Aorta (tissue), 5 donors: Measurements from ENCODE around the gene PACS2. TPM values are rescaled to one million over a fixed set of nuclear protein-coding genes. Genes with fewer than 3 reads are reported as not detected.

ENCODE experiments used
- ATAC-seq: fragments of 200-7000 bp; cut with Tn5 transposase; one replicate; pipeline ENCODE4 v1.9.1; 2022; ENCODE audit warnings: moderate library complexity; ENCODE audit not compliant: low FRiP score
- DNase-seq, 2 donors: peaks; one replicate each; pipeline ENCODE4 v3.0.0-alpha.2; 2020
- H3K27ac ChIP-seq, 2 donors: one replicate each; pipeline ENCODE4 v1.5.1; 2013; ENCODE audit warnings: low read length in 2 of 2, mild to moderate bottlenecking in 2 of 2, moderate library complexity in 2 of 2, control low read depth in 1 of 2, inconsistent platforms in 1 of 2, low read depth in 1 of 2
- H3K27me3 ChIP-seq, 2 donors: one replicate each; pipeline ENCODE4 v1.6.1; 2013; ENCODE audit warnings: control low read depth in 1 of 2, low read length in 1 of 2, mild to moderate bottlenecking in 1 of 2, moderate library complexity in 1 of 2; ENCODE audit not compliant: insufficient read depth in 2 of 2, control insufficient read depth in 1 of 2
- H3K36me3 ChIP-seq, 2 donors: one replicate each; pipeline ENCODE4 v1.6.1; 2013; ENCODE audit warnings: control low read depth in 1 of 2, low read length in 1 of 2, mild to moderate bottlenecking in 1 of 2; ENCODE audit not compliant: insufficient read depth in 2 of 2, control insufficient read depth in 1 of 2
- H3K4me1 ChIP-seq, 2 donors: one replicate each; pipeline ENCODE4 v1.6.1; 2013; ENCODE audit warnings: low read length in 2 of 2, control low read depth in 1 of 2, mild to moderate bottlenecking in 1 of 2, moderate library complexity in 1 of 2; ENCODE audit not compliant: insufficient read depth in 2 of 2, control insufficient read depth in 1 of 2
- H3K4me3 ChIP-seq, 2 donors: one replicate each; pipeline ENCODE4 v1.5.1; 2013; ENCODE audit warnings: low read length in 2 of 2, control low read depth in 1 of 2, mild to moderate bottlenecking in 1 of 2
- H3K9me3 ChIP-seq: one replicate; pipeline ENCODE4 v1.6.1; 2013; ENCODE audit warnings: mild to moderate bottlenecking, low read length; ENCODE audit not compliant: control insufficient read depth
- WGBS, 2 donors: extraction: QIAGEN DNeasy Blood & Tissue Kit; methylation state at CpG; one replicate each; pipeline ENCODE4 v1.1.7; 2013; 5-methylcytosine and 5-hydroxymethylcytosine counted together
- intact Hi-C, 2 donors: fragments of 100-400 bp; cut with DNase I; formaldehyde crosslinking; loops; one replicate each; pipeline versions ENCODE4 v1.14.2 to v1.15.0; 2022
- polyA plus RNA-seq, 2 donors: library from polyadenylated mRNA; stranded (reverse); fragments of 200-250 nt; gene quantifications; one replicate each; pipeline ENCODE4 v1.2.3, GENCODE V29; 2013
- total RNA-seq, 2 donors: library from RNA; stranded (reverse); fragmentation: NEBNext Ultra II Directional; extraction: Animal tissue kit (Norgen Biotek cat#: 25700); gene quantifications; one replicate each; pipeline ENCODE4 v1.2.1, GENCODE V29; 2021
- donor health status: healthy with polysubstance abuse.
- donor health status: Bipolar disorder and iron deficiency.
- donor health status: DM: no; HTN: no; CAD: no.
- donor health status: DM: no; HTN: no; CAD: no.
- donor health status: DM: yes; HTN: yes; CAD: no.

Gene PACS2
- total and polyA plus RNA-seq, 4 donors, result 17.2 to 140 (median 84.9) TPM

DNA sequence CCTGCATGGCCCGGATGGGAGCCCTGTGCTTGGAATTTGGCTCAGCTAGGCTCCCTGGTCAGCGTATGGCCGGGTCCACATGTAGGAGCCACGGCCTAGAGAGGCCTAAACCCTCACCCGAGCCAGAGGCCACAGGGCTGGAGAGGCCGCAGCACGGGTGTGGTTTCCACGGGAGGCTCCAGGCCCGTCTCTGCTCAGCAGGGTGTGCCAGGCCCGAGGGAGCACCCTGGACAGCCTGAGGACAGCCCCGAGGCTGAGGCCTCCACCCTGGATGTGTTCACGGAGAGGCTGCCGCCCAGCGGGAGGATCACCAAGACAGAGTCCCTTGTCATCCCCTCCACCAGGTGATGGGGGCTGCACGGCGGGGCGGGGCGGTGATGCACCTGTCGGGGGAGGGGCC, 66.2 kb downstream of the PACS2 start:
- 92 to 94% methylated on average over 19 of the region's 19 CpGs for WGBS, 2 donors
- H3K27ac ChIP-seq, result no peak overlapping the region
- no peak overlapping the region for H3K4me3 ChIP-seq
- no peaks in the 10 kb centered on the region for H3K9me3 ChIP-seq
- DNase-seq (peak in 1 of 2 donors; percentile 45), ATAC-seq (no peak)
- peaks cover 0 to 2% of the 10 kb centered on the region in 2 donors for H3K36me3 ChIP-seq
- H3K27me3 ChIP-seq, result no peaks in the 10 kb centered on the region
- no peaks in the 10 kb centered on the region for H3K4me1 ChIP-seq
- intact Hi-C loops, result no loop called here

GRCh38 chr14:105381446-105382342, 67.1 kb downstream of the PACS2 start:
- no peak overlapping the region for H3K27ac ChIP-seq
- H3K4me3 ChIP-seq, result no peak overlapping the region
- H3K27me3 ChIP-seq, result no peaks in the 10 kb centered on the region
- H3K36me3 ChIP-seq, result peaks cover 0 to 2% of the 10 kb centered on the region in 2 donors
- ATAC-seq, result no peak
- no peaks in the 10 kb centered on the region for H3K4me1 ChIP-seq
- DNase-seq, result peak in 1 of 2 donors; percentile 39
- no peaks in the 10 kb centered on the region for H3K9me3 ChIP-seq
- intact Hi-C loops, result no loop called here
- 88 to 90% methylated on average over 25 to 27 of the region's 27 CpGs for WGBS, 2 donors

- intact Hi-C loops, result no loop called here
- ATAC-seq (no peak), DNase-seq (no peak)
- no peaks in the 10 kb centered on the region for H3K9me3 ChIP-seq
- 93 to 95% methylated on average over 26 of the region's 26 CpGs for WGBS, 2 donors
- no peak overlapping the region for H3K27ac ChIP-seq
- no peaks in the 10 kb centered on the region for H3K27me3 ChIP-seq
- H3K36me3 ChIP-seq, result peaks cover 0 to 2% of the 10 kb centered on the region in 2 donors
- no peak overlapping the region for H3K4me3 ChIP-seq
- H3K4me1 ChIP-seq, result no peaks in the 10 kb centered on the region
Measured at GRCh38 chr14:105382343-105383082, 68.0 kb downstream of the PACS2 start.

DNA sequence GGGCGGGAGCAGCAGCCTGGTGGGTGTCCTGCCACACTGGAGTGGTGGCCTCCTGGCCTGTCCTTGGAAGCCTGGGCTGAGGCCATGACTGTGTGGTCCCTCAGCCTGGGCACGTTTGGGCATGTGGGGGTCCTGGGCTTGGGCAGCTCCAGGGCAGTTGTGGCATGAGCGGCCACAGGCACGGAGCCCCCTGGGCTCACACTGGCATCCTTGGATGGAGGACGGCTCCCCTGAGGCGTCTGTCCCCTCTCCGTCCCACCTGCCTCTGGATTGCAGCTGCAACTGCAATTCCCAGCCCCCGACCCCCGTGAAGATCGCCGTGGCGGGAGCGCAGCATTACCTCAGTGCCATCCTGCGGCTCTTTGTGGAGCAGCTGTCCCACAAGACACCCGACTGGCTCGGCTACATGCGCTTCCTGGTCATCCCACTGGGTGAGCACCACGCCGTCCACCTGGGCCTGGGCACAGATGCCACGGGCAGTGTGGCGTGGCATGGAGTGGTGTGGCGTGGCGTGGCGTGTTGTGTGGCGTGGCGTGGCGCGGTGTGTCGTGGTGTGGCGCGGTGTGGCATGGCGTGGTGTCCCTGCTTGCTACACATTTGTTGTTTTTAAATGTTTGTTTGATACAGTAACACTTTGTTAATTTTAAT, 68.7 kb downstream of the PACS2 start:
- no peaks in the 10 kb centered on the region for H3K4me1 ChIP-seq
- no peaks in the 10 kb centered on the region for H3K27me3 ChIP-seq
- no peak overlapping the region for H3K4me3 ChIP-seq
- no peak overlapping the region for H3K27ac ChIP-seq
- H3K36me3 ChIP-seq, result peaks cover 0 to 2% of the 10 kb centered on the region in 2 donors
- H3K9me3 ChIP-seq, result no peaks in the 10 kb centered on the region
- DNase-seq (peak; percentile 42 to 74), ATAC-seq (no peak)
- intact Hi-C loops, result no loop called here
- WGBS, 2 donors, result 96 to 97% methylated on average over 32 of the region's 32 CpGs

GRCh38 chr14:105384041-105384557, 69.6 kb downstream of the PACS2 start:
- H3K4me3 ChIP-seq, result no peak overlapping the region
- no peaks in the 10 kb centered on the region for H3K27me3 ChIP-seq
- H3K9me3 ChIP-seq, result no peaks in the 10 kb centered on the region
- 94 to 95% methylated on average over 23 of the region's 23 CpGs for WGBS, 2 donors
- DNase-seq (peak in 1 of 2 donors; percentile 72), ATAC-seq (no peak)
- no peaks in the 10 kb centered on the region for H3K4me1 ChIP-seq
- no peak overlapping the region for H3K27ac ChIP-seq
- H3K36me3 ChIP-seq, result peaks cover 0 to 2% of the 10 kb centered on the region in 2 donors
- intact Hi-C loops, result no loop called here

DNA sequence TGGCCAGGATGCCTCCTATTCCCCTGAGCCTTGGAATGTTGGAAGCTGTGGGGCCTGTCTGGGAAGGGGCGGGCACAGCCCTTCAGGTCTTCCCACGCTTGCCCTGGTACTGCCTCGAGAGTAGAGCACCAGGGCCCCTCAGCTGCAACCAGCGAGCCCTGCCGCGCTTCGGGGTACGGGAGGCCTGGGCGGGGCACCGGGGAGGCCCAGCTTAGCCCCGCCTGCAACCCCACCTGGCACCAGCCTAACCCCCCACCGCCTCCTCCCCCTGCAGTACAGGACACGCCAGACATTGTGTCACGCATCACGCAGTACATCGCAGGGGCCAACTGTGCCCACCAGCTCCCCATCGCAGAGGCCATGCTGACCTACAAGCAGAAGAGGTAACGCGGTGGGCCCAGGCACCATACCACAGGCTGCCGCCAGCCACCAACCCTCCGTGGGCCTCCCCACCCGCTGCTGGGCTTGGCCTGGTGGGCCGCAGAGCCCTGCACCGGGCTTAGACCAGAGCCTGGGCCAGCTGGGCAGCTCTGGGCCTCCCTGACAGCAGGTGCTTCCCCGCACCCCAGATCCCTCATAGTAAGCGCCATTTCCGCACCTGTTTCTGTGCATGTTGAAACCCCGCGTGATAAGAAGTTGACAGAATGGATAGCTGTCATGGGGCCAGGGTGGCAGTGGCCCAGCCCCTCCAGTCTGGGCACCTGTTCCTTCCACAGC, 70.2 kb downstream of the PACS2 start:
- ATAC-seq, result no peak
- no peak overlapping the region for H3K27ac ChIP-seq
- no peak overlapping the region for H3K4me3 ChIP-seq
- H3K36me3 ChIP-seq, result peaks cover 0 to 2% of the 10 kb centered on the region in 2 donors
- 93 to 94% methylated on average over 29 of the region's 29 CpGs for WGBS, 2 donors
- no peaks in the 10 kb centered on the region for H3K4me1 ChIP-seq
- no peaks in the 10 kb centered on the region for H3K27me3 ChIP-seq
- no peaks in the 10 kb centered on the region for H3K9me3 ChIP-seq
- peak in 1 of 2 donors; percentile 68 for DNase-seq
- intact Hi-C loops, result no loop called here

- 93 to 95% methylated on average over 19 of the region's 19 CpGs for WGBS, 2 donors
- no peak overlapping the region for H3K4me3 ChIP-seq
- intact Hi-C loops, result no loop called here
- H3K9me3 ChIP-seq, result no peaks in the 10 kb centered on the region
- DNase-seq, result peak in 1 of 2 donors; percentile 47
- H3K4me1 ChIP-seq, result no peaks in the 10 kb centered on the region
- peaks cover 0 to 2% of the 10 kb centered on the region in 2 donors for H3K36me3 ChIP-seq
- no peak overlapping the region for H3K27ac ChIP-seq
- no peaks in the 10 kb centered on the region for H3K27me3 ChIP-seq
- ATAC-seq, result no peak
Measured at GRCh38 chr14:105385322-105385637, 70.7 kb downstream of the PACS2 start.
